K562 (cell line): ENCODE results near the gene FARP1. TPM values are rescaled to one million over a fixed set of nuclear protein-coding genes. Genes with fewer than 3 reads are reported as not detected.

ENCODE experiments used
- ATAC-seq: fragments of 200-7000 bp; cut with Tn5 transposase; 3 replicates; pipeline ENCODE4 v1.9.1; 2020; ENCODE audit warnings: moderate library complexity
- BruUV-seq: library from RNA; stranded (reverse); fragments of 400-500 nt; replicated peaks from 2 replicates; lab custom pipeline; 2021; lab: Mats Ljungman, UMichigan
- CTCF ChIA-PET: fragments of 300-600 bp; formaldehyde crosslinking; extraction: SDS; loops from one replicate; lab custom pipeline; 2021; ENCODE audit warnings: low intra/inter-chr PET ratio; lab: Yijun Ruan, JAX
- POLR2A ChIA-PET: fragments of 300-600, 350-650 bp; sonication (Branson Sonifier 250); formaldehyde crosslinking; extraction: SDS; loops from one replicate; lab custom pipeline; 2021; ENCODE audit warnings: antibody characterized with exemption, inconsistent platforms; lab: Yijun Ruan, JAX
- DNase-seq, 4 experiments: peaks; one replicate each; pipeline versions ENCODE4 v3.0.0 to v3.0.0-alpha.2; 2011 to 2018; ENCODE audit warnings: low spot score in 3 of 4, mixed read lengths in 3 of 4; ENCODE audit errors: extremely low read depth in 1 of 4
- FAIRE-seq: peaks from 2 replicates; lab custom pipeline; 2011; peaks lifted over from hg19 to GRCh38; lab: Jason Lieb, UNC
- H2AFZ ChIP-seq: 2 replicates; pipeline ENCODE4 v1.6.0; 2011; ENCODE audit warnings: low read depth, low read length, control low read depth, inconsistent platforms
- H3K27ac ChIP-seq: fragments of 200-600 bp; 3 replicates; pipeline ENCODE4 v1.8.0; 2011; ENCODE audit warnings: low read depth, mild to moderate bottlenecking, control low read depth, inconsistent platforms, low read length, moderate library complexity, mixed read lengths; ENCODE audit errors: extremely low read depth
- H3K27me3 ChIP-seq, 2 experiments: fragments of 300-600 bp in 1 of 2; 2 replicates in 1 of 2; 3 replicates in 1 of 2; pipeline versions ENCODE4 v1.6.0 to v1.8.0; 2011; ENCODE audit warnings: inconsistent platforms in 2 of 2, low read length in 2 of 2, mild to moderate bottlenecking in 1 of 2, mixed read lengths in 1 of 2, moderate library complexity in 1 of 2; ENCODE audit not compliant: control insufficient read depth in 2 of 2, insufficient read depth in 2 of 2
- H3K36me3 ChIP-seq: fragments of 300-600 bp; 3 replicates; pipeline ENCODE4 v1.8.0; 2011; ENCODE audit warnings: mild to moderate bottlenecking, low read length, inconsistent platforms; ENCODE audit not compliant: control insufficient read depth, insufficient read depth
- H3K4me1 ChIP-seq, 2 experiments: fragments of 200-600 bp in 1 of 2; replicated peaks in 1 of 2; 2 replicates in 1 of 2; 3 replicates in 1 of 2; pipeline versions ENCODE4 v1.5.1 to v1.8.0; 2011; ENCODE audit warnings: inconsistent platforms in 2 of 2, low read length in 2 of 2, mild to moderate bottlenecking in 1 of 2, mixed read lengths in 1 of 2, moderate library complexity in 1 of 2; ENCODE audit not compliant: control insufficient read depth in 2 of 2, insufficient read depth in 2 of 2
- H3K4me2 ChIP-seq: 2 replicates; pipeline ENCODE4 v1.6.1; 2011; ENCODE audit warnings: low read length, control low read depth, inconsistent platforms, mixed read lengths; ENCODE audit not compliant: insufficient read depth
- H3K4me3 ChIP-seq: fragments of 200-600 bp; sonication (generic), shearing (Covaris generic); 2 replicates; pipeline ENCODE4 v1.5.1; 2016; ENCODE audit warnings: control low read depth, inconsistent platforms
- H3K79me2 ChIP-seq: fragments of 200-600 bp; 3 replicates; pipeline ENCODE4 v1.8.0; 2011; ENCODE audit warnings: low read length, inconsistent platforms; ENCODE audit not compliant: control insufficient read depth, insufficient read depth
- H3K9ac ChIP-seq, 2 experiments: 2 replicates each; pipeline versions ENCODE4 v1.6.0 to v1.6.1; 2011; ENCODE audit warnings: low read depth in 2 of 2, low read length in 2 of 2, control low read depth in 1 of 2, inconsistent platforms in 1 of 2, mild to moderate bottlenecking in 1 of 2, mixed read lengths in 1 of 2; ENCODE audit not compliant: insufficient read depth in 1 of 2
- H3K9me1 ChIP-seq: one replicate; pipeline ENCODE4 v1.6.0; 2011; ENCODE audit warnings: inconsistent platforms, mild to moderate bottlenecking, low read length, moderate library complexity; ENCODE audit not compliant: control insufficient read depth, insufficient read depth
- H3K9me3 ChIP-seq: replicated peaks from 2 replicates; pipeline ENCODE4 v1.5.1; 2011; ENCODE audit warnings: low read depth, low read length, inconsistent platforms; ENCODE audit not compliant: control insufficient read depth, insufficient read depth
- H4K20me1 ChIP-seq: replicated peaks from 2 replicates; pipeline ENCODE4 v1.6.1; 2011; ENCODE audit warnings: low read length, inconsistent platforms, mixed read lengths; ENCODE audit not compliant: control insufficient read depth, insufficient read depth
- IFI16 ChIP-seq: fragments of 250-450 bp; sonication (Bioruptor Pico); IDR thresholded peaks from 2 replicates; pipeline ENCODE4 v2.1.2; 2022; ENCODE audit warnings: mild to moderate bottlenecking, inconsistent platforms
- NCOR1 ChIP-seq: fragments of 450-650 bp; IDR thresholded peaks from 2 replicates; pipeline ENCODE4 v1.6.1; 2016; ENCODE audit warnings: mild to moderate bottlenecking, moderate library complexity
- SMAD3 ChIP-seq: fragments of 450-650 bp; formaldehyde crosslinking; conservative IDR thresholded peaks from 2 replicates; pipeline ENCODE4 v1.4.0; 2020; ENCODE audit warnings: mild to moderate bottlenecking
- TFE3 ChIP-seq: fragments of 450-650 bp; formaldehyde crosslinking; IDR thresholded peaks from 2 replicates; pipeline ENCODE4 v1.4.0; 2020; ENCODE audit warnings: mild to moderate bottlenecking, mixed read lengths
- ZC3H4 ChIP-seq: sonication (generic); formaldehyde crosslinking; IDR thresholded peaks from 2 replicates; pipeline ENCODE4 v1.9.0; 2021; ENCODE audit warnings: missing genetic modification reagents, borderline replicate concordance
- WGBS: fragments of 100-300 bp; shearing (Covaris generic); methylation state at CpG from one replicate; pipeline ENCODE4 v1.1.6; 2016; ENCODE audit warnings: low coverage, mixed read lengths; ENCODE audit not compliant: insufficient coverage; ENCODE audit errors: missing lambda C conversion rate; 5-methylcytosine and 5-hydroxymethylcytosine counted together
- in situ Hi-C: fragments of 300-500 bp; cut with MboI; formaldehyde crosslinking; loops from 4 replicates; pipeline ENCODE4 v1.15.0; 2018; ENCODE audit warnings: inconsistent platforms, mixed read lengths
- intact Hi-C: fragments of 100-400 bp; cut with micrococcal nuclease; formaldehyde crosslinking; loops from 2 replicates; pipeline ENCODE4 v1.14.2; 2022
- polyA plus RNA-seq, 8 experiments: library from polyadenylated mRNA; depleted of rRNA in 4 of 8; stranded (reverse) in 5 of 8; unstranded in 3 of 8; fragments of >200 nt; fragmentation: Nextera tagmentation in 2 of 8; fragmentation: Illumina TruSeq in 1 of 8; extraction: Ambion mirVana in 2 of 8; extraction: Trizol in 1 of 8; gene quantifications; 2 replicates each; pipeline versions ENCODE4 v1.2.1 to v1.2.3, GENCODE V29; 2011 to 2014; ENCODE audit warnings: inconsistent platforms in 1 of 8, missing spikeins in 1 of 8
- total RNA-seq, 7 experiments: library from RNA; depleted of rRNA in 6 of 7; stranded (reverse); fragments of >200 nt in 6 of 7; fragmentation: Illumina TruSeq in 2 of 7; extraction: Trizol in 2 of 7; gene quantifications; 2 replicates each; pipeline versions ENCODE4 v1.2.1 to v1.2.3, GENCODE V29; 2011 to 2021; ENCODE audit warnings: low replicate concordance in 1 of 7

The FARP1 gene
- total and polyA plus RNA-seq, 9 of the 15 experiments (the other 6 are each of a cell fraction or from before 2014, with no cell fraction given) = 0.03 to 0.29 (median 0.05) TPM; not detected in 3

- no TSS peak for BruUV-seq
- POLR2A ChIA-PET = no interaction called here
- H3K4me2 ChIP-seq = no peak overlapping the region
- no peak for ATAC-seq
- in situ Hi-C loops (no loop called here), intact Hi-C loops (no loop called here)
- H3K9me1 ChIP-seq = no peaks in the 10 kb centered on the region
- FAIRE-seq = no peak
- peaks cover 13 to 60% of the 10 kb centered on the region in 2 experiments for H3K27me3 ChIP-seq
- H3K27ac ChIP-seq = no peak overlapping the region
- no peak overlapping the region for H2AFZ ChIP-seq
- H3K4me1 ChIP-seq = peaks cover 0 to 11% of the 10 kb centered on the region in 2 experiments; a peak in 2 of 5 replicates
- H3K79me2 ChIP-seq = no peaks in the 10 kb centered on the region
- DNase-seq = no peak
- CTCF ChIA-PET = no interaction called here
- H3K4me3 ChIP-seq = no peak overlapping the region
- TF ChIP-seq SMAD3 = no peak
- TF ChIP-seq IFI16 = no peak
- TF ChIP-seq TFE3 (CRISPR knock-in tag) = no peak
- TF ChIP-seq NCOR1 = no peak
- no peak for TF ChIP-seq ZC3H4
- H3K9ac ChIP-seq = no peak overlapping the region; a peak in 1 of 4 replicates
- H3K36me3 ChIP-seq = no peaks in the 10 kb centered on the region
- WGBS = 16% methylated on average over 11 of the region's 11 CpGs
- H3K9me3 ChIP-seq = no peaks in the 10 kb centered on the region
- H4K20me1 ChIP-seq = no peaks in the 10 kb centered on the region; the same call in 1 of the 2 replicates
Measured at GRCh38 chr13:98443329-98443728, 300.4 kb downstream of the FARP1 start.
